ENCODE measurements around the gene CACNA1C.
"Not testable (repeated sequence)": the region's sequence is repeated elsewhere in the genome, so short reads cannot be mapped to it uniquely, and the experiment has no call there.

CACNA1C gene

GRCh38 chr12:2236506-2237294 is 183.9 kb downstream of the CACNA1C start:
- no peak for DNase-seq

GRCh38 chr12:2238111-2238510 is 185.3 kb downstream of the CACNA1C start:
- no peak for DNase-seq

GRCh38 chr12:2239381-2239871 is 186.6 kb downstream of the CACNA1C start:
- DNase-seq = no peak

- no peak for DNase-seq
Observed at GRCh38 chr12:2240390-2240789, 187.6 kb downstream of the CACNA1C start.

- no peak for DNase-seq
Observed at GRCh38 chr12:2240984-2241383, 188.2 kb downstream of the CACNA1C start.

- no peak for DNase-seq
Observed at GRCh38 chr12:2242216-2242615, 189.4 kb downstream of the CACNA1C start.

GRCh38 chr12:2242816-2243215 is 190.0 kb downstream of the CACNA1C start:
- DNase-seq = no peak

GRCh38 chr12:2243275-2243674 is 190.5 kb downstream of the CACNA1C start:
- DNase-seq = no peak

- DNase-seq = no peak
Observed at GRCh38 chr12:2244013-2244861, 191.4 kb downstream of the CACNA1C start.

- DNase-seq = no peak
Observed at GRCh38 chr12:2246358-2246757, 193.6 kb downstream of the CACNA1C start.

- DNase-seq = no peak
Observed at GRCh38 chr12:2247120-2247519, 194.3 kb downstream of the CACNA1C start.

- peak in 1 of 2 experiments; percentile 0 for DNase-seq
Observed at GRCh38 chr12:2247596-2247995, 194.8 kb downstream of the CACNA1C start.

- DNase-seq = no peak
Observed at GRCh38 chr12:2248087-2248900, 195.5 kb downstream of the CACNA1C start.

GRCh38 chr12:2248901-2249381 is 196.2 kb downstream of the CACNA1C start:
- DNase-seq = no peak

- no peak for DNase-seq
Observed at GRCh38 chr12:2250797-2251196, 198.0 kb downstream of the CACNA1C start.

GRCh38 chr12:2251526-2252209 is 198.9 kb downstream of the CACNA1C start:
- DNase-seq = no peak

- DNase-seq = no peak
Observed at GRCh38 chr12:2255311-2255710, 202.5 kb downstream of the CACNA1C start.

- DNase-seq = not testable (repeated sequence)
Observed at GRCh38 chr12:2255731-2256130, 202.9 kb downstream of the CACNA1C start.

- DNase-seq = no peak
Observed at GRCh38 chr12:2256453-2256852, 203.7 kb downstream of the CACNA1C start.

GRCh38 chr12:2256915-2257314 is 204.1 kb downstream of the CACNA1C start:
- no peak for DNase-seq

GRCh38 chr12:2258025-2258424 is 205.2 kb downstream of the CACNA1C start:
- DNase-seq = no peak

- DNase-seq = peak; percentile 58 to 61
Observed at GRCh38 chr12:2259369-2259768, 206.6 kb downstream of the CACNA1C start.
